ENCODE data around the gene C18orf63.

Gene C18orf63

DNA sequence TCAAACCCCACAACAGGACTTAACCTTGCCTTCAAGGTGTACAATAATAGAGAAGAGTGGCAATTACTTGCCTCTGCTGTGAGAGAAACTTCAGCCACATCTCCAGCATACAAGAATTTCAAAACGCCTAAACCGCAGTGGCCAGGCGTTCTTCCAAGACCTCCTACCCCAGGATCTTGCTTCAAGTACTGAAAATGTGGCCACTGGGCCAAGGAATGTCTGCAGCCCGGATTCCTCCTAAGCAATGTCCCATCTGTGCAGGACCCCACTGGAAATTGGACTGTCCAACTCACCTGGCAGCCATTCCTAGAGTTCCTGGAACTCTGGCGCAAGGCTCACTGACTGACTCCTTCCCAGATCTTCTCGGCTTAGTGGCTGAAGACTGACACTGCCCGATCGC, 21.1 kb upstream of the C18orf63 start:
- Histone ChIP-seq H3K27me3 (ENCODE audit: low read length) (no peaks in the 10 kb centered on the region), H2AFZ (ENCODE audit: low read depth, low read length, severe bottlenecking) (no peak overlapping the region), H3K4me3 (ENCODE audit: insufficient read depth, low read length, poor library complexity, severe bottlenecking) (no peak overlapping the region), H3K9me3 (ENCODE audit: insufficient read depth, low read length) (peaks cover 7% of the 10 kb centered on the region; the same call in 1 of the 2 replicates), H3K27ac (ENCODE audit: low read depth, low read length) (no peak overlapping the region), H4K20me1 (ENCODE audit: low read depth, low read length) (no peaks in the 10 kb centered on the region), H3K4me2 (ENCODE audit: low read depth, low read length, poor library complexity, severe bottlenecking) (no peak overlapping the region), H3K36me3 (ENCODE audit: low read length) (no peaks in the 10 kb centered on the region), H3K9ac (ENCODE audit: low read length) (no peak overlapping the region), H3K9me2 (replicated peaks; ENCODE audit: insufficient read depth, low read length) (no peaks in the 10 kb centered on the region), H3F3A (ENCODE audit: insufficient read depth) (no peaks in the 10 kb centered on the region), H3K79me2 (ENCODE audit: insufficient read depth, low read length) (0 out of 2 replicates have a peak, but pooled peaks cover 8% of the 10 kb centered on the region)
- TF ChIP-seq, protein P1, sequence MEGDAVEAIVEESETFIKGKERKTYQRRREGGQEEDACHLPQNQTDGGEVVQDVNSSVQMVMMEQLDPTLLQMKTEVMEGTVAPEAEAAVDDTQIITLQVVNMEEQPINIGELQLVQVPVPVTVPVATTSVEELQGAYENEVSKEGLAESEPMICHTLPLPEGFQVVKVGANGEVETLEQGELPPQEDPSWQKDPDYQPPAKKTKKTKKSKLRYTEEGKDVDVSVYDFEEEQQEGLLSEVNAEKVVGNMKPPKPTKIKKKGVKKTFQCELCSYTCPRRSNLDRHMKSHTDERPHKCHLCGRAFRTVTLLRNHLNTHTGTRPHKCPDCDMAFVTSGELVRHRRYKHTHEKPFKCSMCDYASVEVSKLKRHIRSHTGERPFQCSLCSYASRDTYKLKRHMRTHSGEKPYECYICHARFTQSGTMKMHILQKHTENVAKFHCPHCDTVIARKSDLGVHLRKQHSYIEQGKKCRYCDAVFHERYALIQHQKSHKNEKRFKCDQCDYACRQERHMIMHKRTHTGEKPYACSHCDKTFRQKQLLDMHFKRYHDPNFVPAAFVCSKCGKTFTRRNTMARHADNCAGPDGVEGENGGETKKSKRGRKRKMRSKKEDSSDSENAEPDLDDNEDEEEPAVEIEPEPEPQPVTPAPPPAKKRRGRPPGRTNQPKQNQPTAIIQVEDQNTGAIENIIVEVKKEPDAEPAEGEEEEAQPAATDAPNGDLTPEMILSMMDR (IDR thresholded peaks at IDR 0.05; ENCODE audit: insufficient read depth, low read length, poor library complexity, severe bottlenecking), result no peak
- TF ChIP-seq EZH2phosphoT487 (conservative IDR thresholded peaks at IDR 0.05; ENCODE audit: low read length), result no peak

DNA sequence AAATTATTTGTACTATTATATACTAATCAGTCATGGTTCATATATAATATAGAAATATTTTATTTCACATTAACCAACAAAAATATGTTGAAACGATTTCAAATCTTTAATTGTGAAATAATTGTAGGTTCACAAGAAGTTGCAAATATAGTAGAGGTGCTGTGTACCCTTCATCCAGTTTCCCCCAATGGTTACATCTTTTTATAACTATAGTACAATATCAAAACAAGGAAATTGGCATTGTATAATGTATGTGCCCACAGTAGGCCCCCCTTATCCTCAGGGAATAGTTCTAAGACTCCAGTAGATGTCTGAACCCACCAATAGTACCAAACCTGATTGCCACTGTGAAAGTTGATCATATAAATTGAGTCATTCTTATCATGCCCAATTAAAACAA, 16.5 kb upstream of the C18orf63 start:
- H3K4me3 ChIP-seq (ENCODE audit: insufficient read depth, low read length, poor library complexity, severe bottlenecking), result no peak overlapping the region
- no peaks in the 10 kb centered on the region for H3K36me3 ChIP-seq (ENCODE audit: low read length)
- H3K27ac ChIP-seq (ENCODE audit: low read depth, low read length), result no peak overlapping the region
- H3K9me2 ChIP-seq (replicated peaks; ENCODE audit: insufficient read depth, low read length), result no peaks in the 10 kb centered on the region
- H3K9ac ChIP-seq (ENCODE audit: low read length), result no peak overlapping the region
- H3K9me3 ChIP-seq (ENCODE audit: insufficient read depth, low read length), result no peaks in the 10 kb centered on the region
- no peaks in the 10 kb centered on the region for H3K27me3 ChIP-seq (ENCODE audit: low read length)
- no peaks in the 10 kb centered on the region for H3F3A ChIP-seq (ENCODE audit: insufficient read depth)
- no peak for TF ChIP-seq EZH2phosphoT487 (conservative IDR thresholded peaks at IDR 0.05; ENCODE audit: low read length)
- TF ChIP-seq, protein P1 (IDR thresholded peaks at IDR 0.05; ENCODE audit: insufficient read depth, low read length, poor library complexity, severe bottlenecking), result no peak
- no peak overlapping the region for H2AFZ ChIP-seq (ENCODE audit: low read depth, low read length, severe bottlenecking)
- no peak overlapping the region for H3K4me2 ChIP-seq (ENCODE audit: low read depth, low read length, poor library complexity, severe bottlenecking)
- no peaks in the 10 kb centered on the region for H4K20me1 ChIP-seq (ENCODE audit: low read depth, low read length)
- H3K79me2 ChIP-seq (ENCODE audit: insufficient read depth, low read length), result no peaks in the 10 kb centered on the region

DNA sequence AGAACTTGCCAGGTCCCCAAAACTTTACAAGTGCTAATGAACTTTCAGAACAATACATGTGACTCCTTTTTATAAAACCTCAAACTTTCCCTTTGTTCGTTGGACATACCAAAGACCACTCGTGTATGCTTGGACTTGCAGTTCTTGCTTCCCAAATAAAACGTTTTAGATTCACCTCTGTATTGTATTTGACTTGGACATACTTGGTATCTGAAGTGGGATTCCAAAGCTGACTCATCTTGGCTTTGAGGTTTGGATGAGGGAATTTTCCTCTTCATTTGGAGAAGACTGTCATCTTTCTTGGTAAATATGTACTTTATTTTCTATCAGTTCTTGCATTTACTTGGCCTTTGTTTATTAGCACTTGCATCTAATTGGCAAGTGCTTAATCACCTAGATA, 15.9 kb upstream of the C18orf63 start:
- Histone ChIP-seq H3K36me3 (ENCODE audit: low read length) (no peaks in the 10 kb centered on the region), H3K27ac (ENCODE audit: low read depth, low read length) (no peak overlapping the region), H3K9ac (ENCODE audit: low read length) (no peak overlapping the region), H4K20me1 (ENCODE audit: low read depth, low read length) (no peaks in the 10 kb centered on the region), H3K4me3 (ENCODE audit: insufficient read depth, low read length, poor library complexity, severe bottlenecking) (no peak overlapping the region), H3K27me3 (ENCODE audit: low read length) (no peaks in the 10 kb centered on the region), H3F3A (ENCODE audit: insufficient read depth) (no peaks in the 10 kb centered on the region), H2AFZ (ENCODE audit: low read depth, low read length, severe bottlenecking) (no peak overlapping the region), H3K9me2 (replicated peaks; ENCODE audit: insufficient read depth, low read length) (no peaks in the 10 kb centered on the region), H3K4me2 (ENCODE audit: low read depth, low read length, poor library complexity, severe bottlenecking) (no peak overlapping the region), H3K9me3 (ENCODE audit: insufficient read depth, low read length) (no peaks in the 10 kb centered on the region), H3K79me2 (ENCODE audit: insufficient read depth, low read length) (no peaks in the 10 kb centered on the region)
- no peak for TF ChIP-seq EZH2phosphoT487 (conservative IDR thresholded peaks at IDR 0.05; ENCODE audit: low read length)
- TF ChIP-seq, protein P1 (IDR thresholded peaks at IDR 0.05; ENCODE audit: insufficient read depth, low read length, poor library complexity, severe bottlenecking), result no peak

Measured in SU-DHL-6 (cell line).